ENCODE measurements around the gene FER. TPM values are rescaled to one million over a fixed set of nuclear protein-coding genes. Genes with fewer than 3 reads are reported as not detected.

Gene FER
- total RNA-seq, 1 experiment from 2014 or later: 22.1 TPM

- no peak for DNase-seq (ENCODE audit: low read depth, low spot score)
- TF ChIP-seq REST (IDR thresholded peaks at IDR 0.05; ENCODE audit: insufficient read depth in 1 of 2, low read depth in 2 of 2, low read length in 1 of 2): no peak
- no peak for TF ChIP-seq SIN3A (IDR thresholded peaks at IDR 0.05; ENCODE audit: borderline replicate concordance, insufficient read depth, low read depth, low read length)
- TF ChIP-seq CTCF (IDR thresholded peaks at IDR 0.05): no peak
- TF ChIP-seq TCF7L2 (IDR thresholded peaks at IDR 0.05; ENCODE audit: low read depth, low read length): no peak
- no peak for TF ChIP-seq POLR2AphosphoS5 (IDR thresholded peaks at IDR 0.05; ENCODE audit: low read depth, low read length)
- no peak overlapping the region for H3K4me3 ChIP-seq (ENCODE audit: low read depth in 2 of 2, low read length in 2 of 2)
- BruUV-seq (replicated peaks): no TSS peak
- H3K4me1 ChIP-seq (ENCODE audit: control insufficient read depth, insufficient read depth, low read length): no peaks in the 10 kb centered on the region
- H3K27me3 ChIP-seq (ENCODE audit: control insufficient read depth, insufficient read depth, low read length): no peaks in the 10 kb centered on the region
- CTCF ChIA-PET: no interaction called here
- no peak overlapping the region for H3K27ac ChIP-seq (ENCODE audit: low read length)
- no peak for ATAC-seq
- intact Hi-C loops (cut with micrococcal nuclease; ENCODE audit: unreplicated experiment): no loop called here
- POLR2A ChIA-PET: no interaction called here
- in situ Hi-C loops (cut with HindIII; ENCODE audit: low pct_unique_long_range_greater_than_20kb, low sequenced_read_pairs): no loop called here
- no peaks in the 10 kb centered on the region; the same call in 1 of the 2 replicates for H3K36me3 ChIP-seq (ENCODE audit: control insufficient read depth, insufficient read depth, low read length)
- H3K9me3 ChIP-seq (ENCODE audit: control insufficient read depth, insufficient read depth, low read depth, low read length): no peaks in the 10 kb centered on the region
Measured at GRCh38 chr5:108937221-108937620, 189.5 kb downstream of the FER start.

- ChIA-PET CTCF (no interaction called here), POLR2A (no interaction called here)
- intact Hi-C loops (cut with micrococcal nuclease; ENCODE audit: unreplicated experiment) (no loop called here), in situ Hi-C loops (cut with HindIII; ENCODE audit: low pct_unique_long_range_greater_than_20kb, low sequenced_read_pairs) (no loop called here)
- DNase-seq (ENCODE audit: low read depth, low spot score) (no peak), ATAC-seq (no peak)
- Histone ChIP-seq H3K4me1 (ENCODE audit: control insufficient read depth, insufficient read depth, low read length) (no peaks in the 10 kb centered on the region), H3K4me3 (ENCODE audit: low read depth in 2 of 2, low read length in 2 of 2) (no peak overlapping the region), H3K9me3 (ENCODE audit: control insufficient read depth, insufficient read depth, low read depth, low read length) (no peaks in the 10 kb centered on the region), H3K27ac (ENCODE audit: low read length) (no peak overlapping the region), H3K36me3 (ENCODE audit: control insufficient read depth, insufficient read depth, low read length) (no peaks in the 10 kb centered on the region; the same call in 1 of the 2 replicates), H3K27me3 (ENCODE audit: control insufficient read depth, insufficient read depth, low read length) (no peaks in the 10 kb centered on the region)
- TF ChIP-seq TCF7L2 (IDR thresholded peaks at IDR 0.05; ENCODE audit: low read depth, low read length): no peak
- no peak for TF ChIP-seq CTCF (IDR thresholded peaks at IDR 0.05)
- TF ChIP-seq POLR2AphosphoS5 (IDR thresholded peaks at IDR 0.05; ENCODE audit: low read depth, low read length): no peak
- TF ChIP-seq REST (IDR thresholded peaks at IDR 0.05; ENCODE audit: insufficient read depth in 1 of 2, low read depth in 2 of 2, low read length in 1 of 2): no peak
- no peak for TF ChIP-seq SIN3A (IDR thresholded peaks at IDR 0.05; ENCODE audit: borderline replicate concordance, insufficient read depth, low read depth, low read length)
- no TSS peak for BruUV-seq (replicated peaks)
Measured at GRCh38 chr5:108940506-108940905, 192.8 kb downstream of the FER start.

Data from Panc1 (cell line).